H7 (cell line): Measurements from ENCODE around the gene GOLGA6L2. TPM values are rescaled to one million over a fixed set of nuclear protein-coding genes. Genes with fewer than 3 reads are reported as not detected.
"Not testable (repeated sequence)": the region's sequence is repeated elsewhere in the genome, so short reads cannot be mapped to it uniquely, and the experiment has no call there.

Source experiments
- DNase-seq: peaks from one replicate; pipeline ENCODE4 v3.0.0; 2012
- H3K27me3 ChIP-seq: 2 replicates; pipeline ENCODE4 v1.6.0; 2011; ENCODE audit warnings: mild to moderate bottlenecking, low read length; ENCODE audit not compliant: control insufficient read depth, insufficient read depth
- H3K36me3 ChIP-seq: replicated peaks from 2 replicates; pipeline ENCODE4 v1.5.1; 2011; ENCODE audit warnings: low read length; ENCODE audit not compliant: control insufficient read depth, insufficient read depth
- H3K4me3 ChIP-seq: 2 replicates; pipeline ENCODE4 v1.5.1; 2011; ENCODE audit warnings: low read depth, mild to moderate bottlenecking, control low read depth, low read length, moderate library complexity; ENCODE audit not compliant: insufficient read depth
- total RNA-seq: library from RNA; depleted of rRNA; stranded (reverse); fragments of >200 nt; shearing (Covaris generic); gene quantifications from 2 replicates; pipeline ENCODE4 v1.2.3, GENCODE V29; 2014

The GOLGA6L2 gene
- total RNA-seq, 1 experiment from 2014 or later, result not detected

DNA sequence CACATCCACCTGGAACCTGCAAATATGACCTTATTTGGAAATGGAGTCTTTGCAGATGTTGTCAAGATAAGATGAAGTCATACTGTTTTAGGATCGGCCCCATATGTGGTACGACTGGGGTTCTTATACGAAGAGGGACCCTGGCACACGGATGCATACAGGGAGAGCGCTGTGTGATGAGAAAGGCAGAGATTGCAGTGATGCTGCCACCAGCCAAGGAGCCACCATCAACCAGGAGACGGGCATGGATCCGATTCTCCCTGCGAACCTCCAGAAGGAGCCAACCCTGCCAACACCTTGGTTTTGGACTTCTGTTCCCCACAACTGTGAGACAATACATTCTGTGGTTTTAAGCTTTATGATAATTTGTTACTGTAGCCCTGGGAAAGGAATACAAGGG lies 31.2 kb downstream of the GOLGA6L2 start:
- H3K36me3 ChIP-seq, DNase-seq, H3K4me3 ChIP-seq, H3K27me3 ChIP-seq: not testable (repeated sequence)

DNA sequence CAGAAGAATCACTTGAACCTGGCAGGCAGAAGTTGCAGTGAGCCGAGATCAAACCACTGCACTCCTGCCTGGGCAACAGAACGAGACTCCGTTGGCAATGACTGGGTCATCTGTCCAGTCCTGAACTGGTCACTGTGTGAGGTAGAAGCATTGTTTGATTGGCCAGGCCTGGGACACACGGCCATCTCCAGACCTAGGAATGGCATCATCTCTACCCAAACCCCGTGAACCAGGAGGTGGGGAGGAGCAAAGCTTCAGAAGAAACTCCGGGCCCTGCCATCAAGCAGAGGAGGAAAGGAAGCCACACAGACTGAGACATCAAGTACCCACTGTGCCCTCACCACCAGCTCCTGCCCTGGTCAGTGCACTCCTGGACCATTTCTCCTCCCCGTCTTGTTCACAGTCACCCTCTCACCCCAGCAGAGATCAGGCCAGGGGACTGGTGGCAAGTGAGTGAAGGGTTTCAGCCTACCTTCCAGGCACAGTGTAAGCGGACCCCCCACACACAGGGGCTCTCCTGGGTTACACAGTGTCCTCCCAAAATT lies 31.6 kb downstream of the GOLGA6L2 start:
- H3K27me3 ChIP-seq, result no peaks in the 10 kb centered on the region
- no peak overlapping the region for H3K4me3 ChIP-seq
- H3K36me3 ChIP-seq, result no peaks in the 10 kb centered on the region
- DNase-seq, result no peak

DNA sequence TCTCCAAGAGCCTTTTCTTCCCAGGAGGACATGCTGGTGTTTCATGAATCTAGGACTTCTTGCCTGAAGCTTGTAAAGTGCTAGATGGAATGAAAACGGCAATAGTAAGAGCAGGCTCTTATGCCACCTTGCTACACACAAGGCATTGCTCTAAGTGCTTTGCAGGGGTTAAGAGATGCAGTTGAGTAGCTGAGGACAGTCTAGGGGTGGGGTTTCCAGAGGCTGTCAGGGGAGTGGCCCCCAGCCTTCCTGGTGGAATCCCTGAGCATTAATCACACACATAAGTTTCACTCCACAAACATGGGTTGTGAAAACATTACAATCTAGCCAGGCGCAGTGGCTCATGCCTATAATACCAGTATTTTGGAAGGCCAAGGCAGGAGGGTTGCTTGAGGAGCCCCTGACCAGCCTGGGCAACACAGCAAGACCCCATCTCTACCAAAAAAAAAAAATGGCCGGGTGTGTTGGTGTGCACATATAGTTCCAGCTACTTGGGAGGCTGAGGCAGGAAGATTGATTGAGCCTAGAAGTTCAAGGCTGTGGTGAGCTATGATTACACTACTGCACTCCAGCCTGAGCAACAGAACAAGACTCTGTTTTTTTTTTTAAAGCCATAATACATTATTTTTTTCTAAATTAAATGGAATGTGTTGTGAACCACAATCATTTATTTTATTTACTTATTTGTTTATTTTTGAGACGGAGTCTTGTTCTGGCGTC lies 34.0 kb downstream of the GOLGA6L2 start:
- not testable (repeated sequence) for H3K27me3 ChIP-seq, H3K36me3 ChIP-seq, DNase-seq, H3K4me3 ChIP-seq

DNA sequence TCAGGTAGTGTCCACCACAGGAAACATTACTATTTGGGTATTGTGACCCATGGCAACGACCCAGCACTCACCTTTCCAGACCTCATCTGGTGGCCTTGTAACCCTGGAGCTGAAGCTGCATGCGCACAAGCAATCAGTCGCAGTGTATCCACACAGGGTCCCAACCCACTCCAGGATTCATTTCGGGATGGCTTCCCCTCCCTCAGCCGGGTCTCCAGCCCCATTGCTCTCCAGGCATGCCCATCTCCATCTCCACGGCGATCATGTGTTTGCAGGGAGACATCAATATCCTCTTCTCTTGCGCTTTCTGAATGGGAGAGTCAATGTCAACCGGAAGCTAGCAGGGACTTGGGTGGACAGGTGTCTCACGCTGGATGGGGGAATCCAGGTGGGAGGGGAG lies 35.2 kb downstream of the GOLGA6L2 start:
- H3K4me3 ChIP-seq, result no peak overlapping the region
- no peak for DNase-seq
- no peaks in the 10 kb centered on the region for H3K27me3 ChIP-seq
- no peaks in the 10 kb centered on the region for H3K36me3 ChIP-seq

DNA sequence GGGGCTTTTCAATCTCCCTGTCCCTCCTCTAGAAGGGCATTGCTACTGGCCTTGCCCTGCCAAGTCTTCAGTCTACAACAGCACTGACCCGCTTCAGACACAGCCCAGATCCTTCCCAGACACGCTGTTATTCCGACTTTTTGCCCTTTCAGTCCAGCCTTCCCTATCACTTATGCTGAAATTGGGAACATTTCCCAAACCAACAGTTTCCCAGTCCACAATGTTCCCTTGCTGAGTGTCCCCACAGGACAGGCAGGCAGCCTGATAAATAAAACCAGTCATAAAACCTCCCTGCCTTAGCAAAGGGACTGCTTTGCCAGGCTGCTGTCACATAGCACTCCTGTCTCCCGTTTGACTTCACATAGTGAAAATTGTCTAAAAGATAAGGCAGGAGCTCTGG lies 43.5 kb downstream of the GOLGA6L2 start:
- DNase-seq, result no peak
- H3K4me3 ChIP-seq, result no peak overlapping the region
- H3K36me3 ChIP-seq, result no peaks in the 10 kb centered on the region
- H3K27me3 ChIP-seq, result no peaks in the 10 kb centered on the region

DNA sequence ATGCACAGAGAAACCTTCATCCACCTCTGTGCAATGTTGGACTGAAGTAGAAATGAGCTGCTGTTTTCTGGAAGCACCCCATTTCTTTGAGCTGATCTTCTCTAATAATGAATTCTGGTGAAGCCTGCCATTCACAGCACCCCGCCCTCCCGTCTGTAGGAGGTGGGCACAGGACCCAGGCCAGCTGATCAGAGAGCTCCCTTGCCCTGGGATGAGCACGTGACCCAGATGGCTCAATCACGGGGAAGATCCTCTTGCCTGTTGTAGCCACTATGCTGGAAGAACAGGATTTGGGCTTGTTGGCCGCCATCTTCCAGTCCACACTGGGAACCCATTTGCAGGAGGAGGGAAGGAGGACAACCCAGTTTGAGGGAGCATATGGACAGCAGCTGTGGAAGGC lies 44.5 kb downstream of the GOLGA6L2 start:
- no peaks in the 10 kb centered on the region for H3K36me3 ChIP-seq
- no peak for DNase-seq
- no peak overlapping the region for H3K4me3 ChIP-seq
- no peaks in the 10 kb centered on the region for H3K27me3 ChIP-seq

DNA sequence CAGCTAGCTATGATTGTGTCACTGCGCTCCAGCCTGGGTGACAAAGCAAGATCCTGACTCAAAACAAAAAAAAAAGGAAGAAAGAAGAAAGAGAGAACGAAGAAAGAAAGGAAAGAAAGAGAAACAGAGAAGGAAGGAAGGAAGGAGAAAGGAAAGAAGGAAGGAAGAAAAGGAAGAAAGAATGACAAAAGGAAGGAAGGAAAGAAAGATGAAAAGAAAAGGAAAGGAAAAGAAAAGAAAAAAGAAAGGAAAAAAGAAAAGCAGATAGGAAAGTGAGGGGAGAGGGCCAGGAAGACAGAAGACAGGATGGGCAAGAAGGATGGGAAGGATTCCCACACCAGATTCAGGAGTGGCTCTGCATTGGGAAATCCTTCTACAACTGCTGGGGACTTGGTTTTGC lies 44.9 kb downstream of the GOLGA6L2 start:
- no peak overlapping the region for H3K4me3 ChIP-seq
- DNase-seq, result no peak
- H3K27me3 ChIP-seq, result no peaks in the 10 kb centered on the region
- H3K36me3 ChIP-seq, result no peaks in the 10 kb centered on the region

DNA sequence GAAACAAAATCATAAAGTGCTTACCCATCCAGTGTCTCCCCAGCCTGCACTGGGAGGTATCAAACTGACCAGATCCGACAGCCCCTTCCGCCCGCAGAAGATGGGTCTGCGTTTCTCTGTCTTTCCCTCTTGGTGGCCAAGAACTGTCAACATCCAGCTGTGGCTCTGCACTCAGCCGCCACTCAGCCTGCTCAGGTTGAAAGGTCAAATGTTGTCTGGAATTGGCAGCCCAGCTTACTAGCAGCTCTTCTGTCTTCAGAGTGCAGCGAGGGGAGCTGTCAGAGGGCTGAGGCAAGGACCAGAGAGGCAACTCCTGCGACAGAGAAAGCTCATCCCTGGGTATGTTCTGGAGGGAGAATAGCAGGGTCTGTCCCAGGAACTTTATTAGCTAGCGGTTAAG lies 45.4 kb downstream of the GOLGA6L2 start:
- H3K36me3 ChIP-seq, result no peaks in the 10 kb centered on the region
- no peak overlapping the region for H3K4me3 ChIP-seq
- no peaks in the 10 kb centered on the region for H3K27me3 ChIP-seq
- no peak for DNase-seq

DNA sequence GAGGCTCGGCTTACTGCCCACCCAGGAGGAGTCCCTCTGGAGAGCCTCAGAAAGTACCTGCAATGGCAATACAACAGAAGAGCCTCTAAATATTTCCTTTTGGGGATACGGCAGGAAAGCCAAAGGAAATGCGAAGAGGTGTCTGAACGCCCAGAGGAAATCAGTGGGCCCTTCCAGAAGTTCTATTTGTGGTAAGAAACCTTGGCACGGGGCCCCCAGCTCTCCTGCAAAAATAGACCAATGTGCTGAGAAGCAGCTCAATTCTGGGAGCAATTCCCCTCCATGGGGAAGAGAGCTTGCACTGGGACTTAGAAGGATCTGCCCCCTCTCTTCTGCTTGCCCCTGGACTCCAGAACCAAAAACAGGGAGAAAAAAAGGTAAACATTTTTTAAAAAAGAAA lies 47.8 kb downstream of the GOLGA6L2 start:
- H3K27me3 ChIP-seq, DNase-seq, H3K36me3 ChIP-seq, H3K4me3 ChIP-seq: not testable (repeated sequence)

DNA sequence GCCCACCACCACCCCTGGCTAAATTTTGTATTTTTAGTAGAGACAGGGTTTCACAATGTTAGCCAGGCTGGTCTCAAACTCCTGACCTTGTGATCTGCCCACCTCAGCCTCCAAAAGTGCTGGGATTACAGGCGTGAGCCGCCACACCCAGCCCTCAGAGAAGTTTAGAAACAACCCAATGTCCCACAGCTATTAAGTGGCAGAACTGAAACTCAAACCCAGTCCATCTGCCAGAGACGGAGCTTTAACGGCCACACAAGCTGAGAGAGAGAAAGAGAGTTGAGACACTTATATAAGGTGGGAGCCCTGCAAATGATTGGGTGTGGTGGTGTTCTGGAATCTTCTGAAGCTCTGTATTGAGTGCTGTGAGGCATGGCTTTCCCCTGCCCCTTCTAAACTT lies 48.7 kb downstream of the GOLGA6L2 start:
- DNase-seq, H3K36me3 ChIP-seq, H3K27me3 ChIP-seq, H3K4me3 ChIP-seq: not testable (repeated sequence)

DNA sequence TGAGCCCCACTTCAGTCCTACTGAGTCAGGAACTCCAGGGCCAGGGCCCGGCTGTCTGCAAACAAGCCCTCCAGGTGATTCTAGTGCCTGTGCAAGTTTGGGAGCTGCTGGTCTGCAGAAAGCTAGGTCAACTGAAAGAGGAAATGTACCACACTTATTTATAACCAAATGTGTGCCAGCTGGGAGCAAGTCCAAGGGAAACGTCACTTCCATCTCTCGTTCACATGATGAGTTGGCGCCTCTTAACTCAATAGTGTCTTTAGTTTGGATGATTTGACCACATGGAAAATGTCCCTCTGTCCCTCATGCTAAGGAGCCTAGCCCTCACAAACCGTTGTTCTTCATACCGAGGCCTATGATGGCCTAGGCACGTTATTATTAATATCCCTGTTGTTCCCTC lies 49.3 kb downstream of the GOLGA6L2 start:
- DNase-seq, result no peak
- Histone ChIP-seq H3K27me3 (no peaks in the 10 kb centered on the region), H3K36me3 (no peaks in the 10 kb centered on the region), H3K4me3 (no peak overlapping the region)

DNA sequence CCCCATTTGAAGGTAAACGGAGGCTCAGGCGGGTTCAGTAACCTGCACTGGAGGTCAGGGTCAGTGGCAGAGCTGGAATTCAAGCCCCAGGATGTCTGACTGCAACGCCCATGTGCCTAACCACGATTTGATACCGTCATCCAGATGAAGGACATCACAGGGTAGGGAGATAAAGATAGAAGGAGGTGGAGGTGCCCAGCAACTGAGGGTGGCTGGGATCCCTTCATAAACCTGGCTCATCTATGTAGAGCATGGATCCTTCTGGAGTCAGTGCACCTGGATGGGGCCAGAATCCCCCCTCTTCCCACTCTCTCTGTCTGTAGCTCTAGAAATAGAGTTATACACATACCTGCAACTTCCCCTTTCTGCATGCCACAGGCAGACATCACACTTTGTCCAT lies 51.2 kb downstream of the GOLGA6L2 start:
- Histone ChIP-seq H3K4me3 (no peak overlapping the region), H3K36me3 (no peaks in the 10 kb centered on the region), H3K27me3 (no peaks in the 10 kb centered on the region)
- DNase-seq, result no peak

DNA sequence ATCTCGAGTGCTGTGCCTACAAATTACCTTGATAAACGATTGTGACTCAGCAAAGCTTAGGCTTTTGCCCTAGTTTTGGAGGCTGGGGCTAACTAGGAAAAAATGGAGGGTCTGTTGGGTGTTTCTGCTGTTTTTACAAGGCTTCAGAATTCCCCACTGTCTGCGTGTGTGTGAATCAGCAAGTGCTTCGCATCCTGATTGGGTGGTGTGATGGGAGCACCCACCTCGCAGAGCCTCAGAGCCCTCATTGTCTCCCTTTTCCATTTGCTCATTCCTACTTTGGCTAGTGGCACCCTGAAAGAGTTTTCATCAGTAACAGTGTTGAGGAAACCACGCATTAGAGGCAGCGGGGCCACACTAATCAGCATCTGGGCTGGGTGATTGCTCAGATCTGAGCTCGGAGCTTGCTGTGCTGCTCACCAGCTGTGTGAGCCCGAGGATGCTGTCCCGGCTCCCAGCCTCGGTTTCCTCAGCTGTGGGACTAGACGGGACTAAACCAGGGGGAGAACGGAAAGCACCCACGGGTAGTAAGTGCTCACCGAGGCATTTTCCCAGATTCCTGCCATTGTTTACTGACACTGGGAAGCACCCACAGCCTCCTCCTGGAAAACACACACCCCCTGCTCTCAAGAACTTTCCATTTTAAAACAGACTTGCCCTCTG lies 51.9 kb downstream of the GOLGA6L2 start:
- H3K27me3 ChIP-seq, result no peaks in the 10 kb centered on the region
- DNase-seq, result no peak
- H3K4me3 ChIP-seq, result no peak overlapping the region
- H3K36me3 ChIP-seq, result no peaks in the 10 kb centered on the region
